GM12865 (cell line): ENCODE results near the gene ALPK3.

Experiments
- DNase-seq: peaks from one replicate; pipeline ENCODE4 v3.0.0; 2010; ENCODE audit warnings: low read depth
- H3K4me3 ChIP-seq: 2 replicates; pipeline ENCODE4 v1.5.1; 2011; ENCODE audit warnings: mild to moderate bottlenecking, low read depth, low read length, control low read depth
- CTCF ChIP-seq: IDR thresholded peaks from 2 replicates; pipeline ENCODE4 v1.5.1; 2011; ENCODE audit warnings: low read length, control low read depth, low read depth, inconsistent platforms; ENCODE audit not compliant: insufficient read depth; ENCODE audit errors: missing control alignments

ALPK3 gene

GRCh38 chr15:84805221-84805620, 11.9 kb upstream of the ALPK3 start:
- TF ChIP-seq CTCF = no peak
- no peak for DNase-seq
- no peak overlapping the region for H3K4me3 ChIP-seq

- no peak for DNase-seq
- no peak for TF ChIP-seq CTCF
- no peak overlapping the region for H3K4me3 ChIP-seq
Measured at GRCh38 chr15:84807228-84807627, 9.9 kb upstream of the ALPK3 start.

GRCh38 chr15:84810073-84810840, 6.9 kb upstream of the ALPK3 start:
- H3K4me3 ChIP-seq = no peak overlapping the region
- no peak for DNase-seq
- TF ChIP-seq CTCF = no peak

GRCh38 chr15:84811151-84811550, 6.0 kb upstream of the ALPK3 start:
- no peak for TF ChIP-seq CTCF
- H3K4me3 ChIP-seq = no peak overlapping the region
- DNase-seq = no peak

- no peak for TF ChIP-seq CTCF
- no peak overlapping the region for H3K4me3 ChIP-seq
Measured at GRCh38 chr15:84811828-84812227, 5.3 kb upstream of the ALPK3 start.

GRCh38 chr15:84812842-84813241, 4.3 kb upstream of the ALPK3 start:
- H3K4me3 ChIP-seq = no peak overlapping the region
- no peak for DNase-seq
- no peak for TF ChIP-seq CTCF

More at GRCh38 chr15:84811828-84812227, 5.3 kb upstream of the ALPK3 start:
- DNase-seq = no peak

- DNase-seq = no peak
- TF ChIP-seq CTCF = no peak
- no peak overlapping the region for H3K4me3 ChIP-seq
Measured at GRCh38 chr15:84813435-84813834, 3.7 kb upstream of the ALPK3 start.
